Upper lobe of right lung (tissue), 1 donor: Measurements from ENCODE around the gene KIAA0753. TPM values are rescaled to one million over a fixed set of nuclear protein-coding genes. Genes with fewer than 3 reads are reported as not detected.

Source experiments
- ATAC-seq: fragments of 200-7000 bp; cut with Tn5 transposase; one replicate; pipeline ENCODE4 v1.9.1; 2020; ENCODE audit warnings: mild to moderate bottlenecking, moderate library complexity
- DNase-seq: peaks from one replicate; pipeline ENCODE4 v3.0.0-alpha.2; 2020
- H3K27ac ChIP-seq: fragments of 200-600 bp; one replicate; pipeline ENCODE4 v1.8.0; 2022
- H3K27me3 ChIP-seq: fragments of 200-600 bp; one replicate; pipeline ENCODE4 v1.8.0; 2022; ENCODE audit warnings: mild to moderate bottlenecking
- H3K36me3 ChIP-seq: fragments of 200-600 bp; one replicate; pipeline ENCODE4 v1.8.0; 2022
- H3K4me1 ChIP-seq: fragments of 200-600 bp; one replicate; pipeline ENCODE4 v1.8.0; 2022
- H3K4me3 ChIP-seq: fragments of 200-600 bp; one replicate; pipeline ENCODE4 v1.8.0; 2022; ENCODE audit warnings: mild to moderate bottlenecking
- H3K9me3 ChIP-seq: fragments of 200-600 bp; one replicate; pipeline ENCODE4 v1.8.0; 2022
- intact Hi-C: fragments of 100-400 bp; cut with DNase I; formaldehyde crosslinking; loops from one replicate; pipeline ENCODE4 v1.11.0; 2022
- total RNA-seq: library from RNA; stranded (reverse); fragmentation: NEBNext Ultra II Directional; extraction: Animal tissue kit (Norgen Biotek cat#: 25700); gene quantifications from one replicate; pipeline ENCODE4 v1.2.1, GENCODE V29; 2021
- TF ChIP-seq, protein P1 (sequence below): fragments of 200-600 bp; IDR thresholded peaks from one replicate; pipeline ENCODE4 v1.8.0; 2022; ENCODE audit warnings: antibody characterized with exemption
- donor health status: DM: no; HTN: yes; CAD: no; lungs with severe emphysema.

Gene KIAA0753
- total RNA-seq, 1 donor from 2014 or later, result 18.3 TPM

DNA sequence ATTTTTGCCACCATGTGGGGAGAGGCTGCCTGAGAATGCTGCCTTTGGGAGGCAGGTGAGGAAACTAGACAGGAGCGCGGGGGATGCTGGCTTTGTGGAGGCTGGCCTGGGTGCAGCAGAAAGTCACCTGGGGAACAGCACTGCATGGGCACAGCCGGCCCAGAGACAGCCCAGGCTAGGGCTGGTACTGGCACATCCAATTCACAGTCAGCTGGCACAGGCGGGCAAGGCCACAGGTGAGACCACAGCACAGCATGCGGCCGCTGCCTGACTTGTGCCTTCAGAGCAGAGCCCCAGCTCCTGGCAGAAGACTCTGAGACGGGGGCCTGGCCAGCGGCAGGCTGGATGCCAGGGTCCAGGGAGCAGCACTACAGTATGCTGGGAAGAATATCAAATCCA lies 67.5 kb downstream of the KIAA0753 start:
- intact Hi-C loops, result no loop called here
- Histone ChIP-seq H3K9me3 (no peaks in the 10 kb centered on the region), H3K27me3 (no peaks in the 10 kb centered on the region), H3K27ac (no peak overlapping the region), H3K4me1 (peaks cover 14% of the 10 kb centered on the region), H3K36me3 (peaks cover under 1% of the 10 kb centered on the region), H3K4me3 (no peak overlapping the region)
- no peak for ATAC-seq
- TF ChIP-seq, protein P1, sequence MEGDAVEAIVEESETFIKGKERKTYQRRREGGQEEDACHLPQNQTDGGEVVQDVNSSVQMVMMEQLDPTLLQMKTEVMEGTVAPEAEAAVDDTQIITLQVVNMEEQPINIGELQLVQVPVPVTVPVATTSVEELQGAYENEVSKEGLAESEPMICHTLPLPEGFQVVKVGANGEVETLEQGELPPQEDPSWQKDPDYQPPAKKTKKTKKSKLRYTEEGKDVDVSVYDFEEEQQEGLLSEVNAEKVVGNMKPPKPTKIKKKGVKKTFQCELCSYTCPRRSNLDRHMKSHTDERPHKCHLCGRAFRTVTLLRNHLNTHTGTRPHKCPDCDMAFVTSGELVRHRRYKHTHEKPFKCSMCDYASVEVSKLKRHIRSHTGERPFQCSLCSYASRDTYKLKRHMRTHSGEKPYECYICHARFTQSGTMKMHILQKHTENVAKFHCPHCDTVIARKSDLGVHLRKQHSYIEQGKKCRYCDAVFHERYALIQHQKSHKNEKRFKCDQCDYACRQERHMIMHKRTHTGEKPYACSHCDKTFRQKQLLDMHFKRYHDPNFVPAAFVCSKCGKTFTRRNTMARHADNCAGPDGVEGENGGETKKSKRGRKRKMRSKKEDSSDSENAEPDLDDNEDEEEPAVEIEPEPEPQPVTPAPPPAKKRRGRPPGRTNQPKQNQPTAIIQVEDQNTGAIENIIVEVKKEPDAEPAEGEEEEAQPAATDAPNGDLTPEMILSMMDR, result no peak
- no peak for DNase-seq

DNA sequence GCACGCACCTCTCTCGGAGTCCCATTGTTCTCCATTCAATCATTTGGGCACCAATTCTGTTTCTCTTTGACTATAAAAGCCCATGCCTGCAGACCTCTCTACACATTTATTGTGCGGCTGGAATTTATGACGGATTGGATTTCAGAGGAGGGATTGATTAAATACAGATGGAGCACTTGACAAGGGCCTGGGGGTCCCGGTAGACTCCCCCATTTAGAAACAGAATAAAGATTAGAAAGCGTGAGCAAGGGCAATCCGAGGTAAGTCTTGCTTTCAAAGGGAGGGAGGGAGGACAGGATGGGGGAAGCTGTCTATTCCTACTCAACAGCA lies 69.1 kb downstream of the KIAA0753 start:
- intact Hi-C loops, result no loop called here
- Histone ChIP-seq H3K27ac (no peak overlapping the region), H3K36me3 (no peaks in the 10 kb centered on the region), H3K4me1 (peaks cover 14% of the 10 kb centered on the region), H3K4me3 (no peak overlapping the region), H3K27me3 (no peaks in the 10 kb centered on the region), H3K9me3 (no peaks in the 10 kb centered on the region)
- TF ChIP-seq, protein P1, result no peak
- ATAC-seq, result no peak
- DNase-seq, result no peak

DNA sequence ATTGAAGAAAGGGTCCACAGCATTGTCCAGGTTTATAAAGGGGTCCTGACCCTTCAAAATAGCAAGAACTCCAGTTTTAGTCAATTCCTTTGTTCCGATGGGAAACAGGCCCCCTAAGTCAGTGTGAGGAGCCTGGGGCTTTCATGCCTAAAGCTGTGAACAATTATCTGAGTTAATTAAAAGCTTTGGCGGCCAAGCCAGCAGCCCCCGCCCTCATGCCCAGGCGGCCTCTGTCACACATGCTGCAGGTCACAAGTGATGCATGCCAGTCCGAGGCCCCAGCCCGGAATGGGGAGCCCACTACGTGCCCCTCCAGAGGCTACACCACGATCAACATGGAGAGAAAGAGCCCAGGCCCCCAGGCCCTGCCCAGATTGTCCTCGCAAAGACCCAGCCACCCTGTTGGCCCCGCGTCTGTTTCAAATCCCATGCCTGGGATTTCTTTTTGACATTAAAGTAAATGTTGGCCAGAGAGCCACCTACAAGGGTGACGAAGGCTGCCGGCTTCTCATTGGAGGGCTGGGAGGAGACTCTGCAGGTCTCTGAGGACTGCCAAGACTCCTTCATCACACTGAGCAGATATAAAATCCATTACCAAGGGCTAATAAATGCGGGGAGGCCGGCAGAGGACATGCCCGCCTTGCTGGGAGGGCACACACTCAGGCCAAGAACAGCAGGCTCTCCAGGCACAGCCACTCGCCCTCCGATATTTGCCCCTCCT lies 69.6 kb downstream of the KIAA0753 start:
- H3K4me1 ChIP-seq, result peaks cover 14% of the 10 kb centered on the region
- no peak for DNase-seq
- H3K27ac ChIP-seq, result no peak overlapping the region
- TF ChIP-seq, protein P1, result no peak
- intact Hi-C loops, result no loop called here
- no peaks in the 10 kb centered on the region for H3K9me3 ChIP-seq
- H3K27me3 ChIP-seq, result no peaks in the 10 kb centered on the region
- no peak for ATAC-seq
- no peak overlapping the region for H3K4me3 ChIP-seq
- no peaks in the 10 kb centered on the region for H3K36me3 ChIP-seq

DNA sequence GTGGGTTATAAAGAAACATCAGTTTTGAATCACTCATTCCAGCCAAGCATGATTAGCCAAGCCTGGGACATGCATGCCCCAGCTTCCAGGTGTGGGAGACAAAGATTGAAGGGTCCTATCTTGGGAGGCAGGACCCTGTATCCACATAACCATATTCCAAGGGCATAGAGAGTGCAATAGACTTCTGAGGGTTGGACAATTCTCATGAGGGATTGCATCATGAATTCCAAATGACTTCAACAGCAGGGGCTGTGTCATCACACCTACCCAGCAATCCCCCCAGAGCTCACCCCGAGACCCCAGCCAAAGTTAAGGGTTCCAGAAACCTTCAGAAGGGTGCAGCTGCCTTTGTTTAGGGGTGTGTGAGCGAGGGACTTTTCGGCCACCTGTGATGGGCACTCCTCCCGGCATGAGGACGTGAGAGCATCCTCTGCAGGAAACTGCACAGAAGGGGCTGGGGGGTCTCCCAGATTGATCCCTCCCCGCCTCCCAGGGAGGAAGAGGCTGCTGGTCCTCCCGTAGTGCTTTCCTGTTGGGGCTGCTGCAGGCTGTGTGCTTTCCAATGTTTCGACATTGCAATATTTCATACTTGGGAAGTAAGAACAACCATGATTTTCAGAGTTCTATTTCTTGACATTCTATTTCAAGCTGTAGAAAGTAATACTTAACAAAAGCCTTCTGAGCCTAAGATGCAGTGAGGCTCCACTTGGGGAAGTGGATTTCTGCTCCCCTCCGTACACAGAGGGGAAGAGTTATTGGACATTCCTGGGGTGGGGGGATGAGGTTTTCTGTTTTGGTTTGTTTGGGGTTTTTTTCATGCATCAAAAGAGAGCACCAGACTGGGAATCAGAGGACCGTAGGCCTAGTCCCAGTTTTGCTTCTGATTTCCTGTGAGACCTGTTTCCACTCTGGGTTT lies 70.9 kb downstream of the KIAA0753 start:
- Histone ChIP-seq H3K27me3 (no peaks in the 10 kb centered on the region), H3K9me3 (no peaks in the 10 kb centered on the region), H3K4me1 (peaks cover under 1% of the 10 kb centered on the region), H3K4me3 (no peak overlapping the region), H3K27ac (no peak overlapping the region), H3K36me3 (no peaks in the 10 kb centered on the region)
- no peak for DNase-seq
- no peak for ATAC-seq
- intact Hi-C loops, result no loop called here
- TF ChIP-seq, protein P1, result no peak

DNA sequence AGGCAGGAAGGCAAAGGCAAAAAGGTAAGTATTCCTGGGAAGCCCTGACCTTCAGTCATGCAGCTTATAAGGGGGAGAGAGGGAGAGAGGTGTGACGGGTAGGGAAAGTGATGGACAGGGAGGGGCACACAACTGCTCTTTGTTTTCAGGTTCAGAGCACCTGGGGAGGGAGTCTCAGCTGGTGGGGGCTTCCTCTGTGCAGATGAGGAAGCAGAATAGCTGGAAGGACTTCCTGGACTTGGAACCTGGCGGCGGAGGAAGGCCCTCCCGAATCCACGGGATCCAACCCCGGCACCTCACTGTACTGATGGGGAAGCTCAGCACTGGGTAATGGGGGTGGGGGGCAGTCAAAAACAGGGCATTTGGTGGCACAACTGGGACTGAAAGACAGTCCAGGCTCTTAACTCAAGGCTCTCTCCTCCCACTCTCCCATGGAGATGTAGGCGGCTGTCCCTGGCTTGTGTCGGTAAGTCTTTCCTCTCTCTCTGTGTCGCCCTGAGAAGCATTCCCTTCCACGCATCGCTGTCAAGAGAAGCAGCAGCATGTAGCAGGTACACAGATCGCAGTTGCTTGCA lies 72.2 kb downstream of the KIAA0753 start:
- TF ChIP-seq, protein P1, result no peak
- no peak for ATAC-seq
- H3K9me3 ChIP-seq, result no peaks in the 10 kb centered on the region
- no peak for DNase-seq
- no peaks in the 10 kb centered on the region for H3K4me1 ChIP-seq
- H3K27me3 ChIP-seq, result no peaks in the 10 kb centered on the region
- intact Hi-C loops, result no loop called here
- H3K4me3 ChIP-seq, result no peak overlapping the region
- H3K27ac ChIP-seq, result peak overlapping the region; percentile 55
- H3K36me3 ChIP-seq, result no peaks in the 10 kb centered on the region
